Fibroblast of lung (primary cell): ENCODE measurements around the gene BEND7.

Experiments
- EZH2 ChIP-seq: IDR thresholded peaks from 2 replicates; pipeline ENCODE4 v1.5.1; 2012; ENCODE audit warnings: low read length, control low read depth, mild to moderate bottlenecking; ENCODE audit errors: missing control alignments
- TF ChIP-seq, protein P1 (sequence below), 2 donors: IDR thresholded peaks in 1 of 2; conservative IDR thresholded peaks in 1 of 2; 1 replicate in 1 of 2; 2 replicates in 1 of 2; pipeline ENCODE4 v1.5.1; 2011 to 2012; ENCODE audit warnings: low read length in 2 of 2, control low read depth in 1 of 2, inconsistent platforms in 1 of 2, low read depth in 1 of 2, mild to moderate bottlenecking in 1 of 2

DNA sequence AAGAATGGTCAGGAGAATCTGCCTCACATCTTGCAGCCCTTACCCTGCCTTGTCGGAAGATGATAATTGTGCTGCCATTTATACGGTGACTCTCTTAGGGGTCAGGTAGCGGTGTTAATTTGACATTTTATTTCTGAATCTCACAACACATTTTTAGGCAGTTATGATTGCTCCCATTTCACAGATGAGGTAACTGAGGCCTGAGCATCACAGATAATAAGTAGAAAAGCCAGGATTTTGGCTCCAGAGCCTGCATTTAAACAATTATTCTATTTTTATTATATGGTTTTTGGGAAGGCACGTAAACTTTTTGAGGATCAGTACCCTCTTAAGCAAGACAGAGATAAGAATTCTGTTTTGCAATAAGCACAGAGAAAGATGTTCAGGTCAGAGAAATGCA is 103.4 kb downstream of the BEND7 start:
- TF ChIP-seq, protein P1, sequence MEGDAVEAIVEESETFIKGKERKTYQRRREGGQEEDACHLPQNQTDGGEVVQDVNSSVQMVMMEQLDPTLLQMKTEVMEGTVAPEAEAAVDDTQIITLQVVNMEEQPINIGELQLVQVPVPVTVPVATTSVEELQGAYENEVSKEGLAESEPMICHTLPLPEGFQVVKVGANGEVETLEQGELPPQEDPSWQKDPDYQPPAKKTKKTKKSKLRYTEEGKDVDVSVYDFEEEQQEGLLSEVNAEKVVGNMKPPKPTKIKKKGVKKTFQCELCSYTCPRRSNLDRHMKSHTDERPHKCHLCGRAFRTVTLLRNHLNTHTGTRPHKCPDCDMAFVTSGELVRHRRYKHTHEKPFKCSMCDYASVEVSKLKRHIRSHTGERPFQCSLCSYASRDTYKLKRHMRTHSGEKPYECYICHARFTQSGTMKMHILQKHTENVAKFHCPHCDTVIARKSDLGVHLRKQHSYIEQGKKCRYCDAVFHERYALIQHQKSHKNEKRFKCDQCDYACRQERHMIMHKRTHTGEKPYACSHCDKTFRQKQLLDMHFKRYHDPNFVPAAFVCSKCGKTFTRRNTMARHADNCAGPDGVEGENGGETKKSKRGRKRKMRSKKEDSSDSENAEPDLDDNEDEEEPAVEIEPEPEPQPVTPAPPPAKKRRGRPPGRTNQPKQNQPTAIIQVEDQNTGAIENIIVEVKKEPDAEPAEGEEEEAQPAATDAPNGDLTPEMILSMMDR (conservative IDR thresholded peaks at IDR 0.05 in 1 of 2, IDR thresholded peaks at IDR 0.05 in 1 of 2; ENCODE audit: low read depth in 1 of 2, low read length in 2 of 2), result no peak
- no peak for TF ChIP-seq EZH2
